ENCODE measurements around the gene RPL39. TPM values are rescaled to one million over a fixed set of nuclear protein-coding genes. Genes with fewer than 3 reads are reported as not detected.
"Not testable (repeated sequence)": the region's sequence is repeated elsewhere in the genome, so short reads cannot be mapped to it uniquely, and the experiment has no call there.

The RPL39 gene
- total RNA-seq, 1 experiment from 2014 or later: 1,551 TPM

DNA sequence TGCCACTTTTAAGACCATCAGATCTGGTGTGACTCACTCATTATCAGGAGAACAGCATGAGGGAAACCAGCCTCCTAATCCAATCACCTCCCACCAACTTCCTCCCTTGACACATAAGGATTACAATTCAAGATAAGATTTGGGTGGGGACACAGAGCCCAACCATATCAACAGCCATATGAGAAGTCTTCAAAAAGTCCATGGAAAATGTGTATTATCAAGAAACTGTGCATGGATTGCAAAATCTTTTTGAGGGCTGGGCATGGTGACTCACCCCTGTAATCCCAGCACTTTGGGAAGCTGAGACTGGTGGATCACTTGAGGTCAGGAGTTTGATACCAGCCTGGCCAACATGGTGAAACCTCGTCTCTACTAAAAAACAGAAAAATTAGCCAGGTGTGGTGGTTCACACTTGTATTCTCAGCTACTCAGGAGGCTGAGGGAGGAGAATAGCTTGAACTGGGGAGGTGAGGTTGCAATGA, 17.8 kb upstream of the RPL39 start (continued):
- TF ChIP-seq, protein P1, sequence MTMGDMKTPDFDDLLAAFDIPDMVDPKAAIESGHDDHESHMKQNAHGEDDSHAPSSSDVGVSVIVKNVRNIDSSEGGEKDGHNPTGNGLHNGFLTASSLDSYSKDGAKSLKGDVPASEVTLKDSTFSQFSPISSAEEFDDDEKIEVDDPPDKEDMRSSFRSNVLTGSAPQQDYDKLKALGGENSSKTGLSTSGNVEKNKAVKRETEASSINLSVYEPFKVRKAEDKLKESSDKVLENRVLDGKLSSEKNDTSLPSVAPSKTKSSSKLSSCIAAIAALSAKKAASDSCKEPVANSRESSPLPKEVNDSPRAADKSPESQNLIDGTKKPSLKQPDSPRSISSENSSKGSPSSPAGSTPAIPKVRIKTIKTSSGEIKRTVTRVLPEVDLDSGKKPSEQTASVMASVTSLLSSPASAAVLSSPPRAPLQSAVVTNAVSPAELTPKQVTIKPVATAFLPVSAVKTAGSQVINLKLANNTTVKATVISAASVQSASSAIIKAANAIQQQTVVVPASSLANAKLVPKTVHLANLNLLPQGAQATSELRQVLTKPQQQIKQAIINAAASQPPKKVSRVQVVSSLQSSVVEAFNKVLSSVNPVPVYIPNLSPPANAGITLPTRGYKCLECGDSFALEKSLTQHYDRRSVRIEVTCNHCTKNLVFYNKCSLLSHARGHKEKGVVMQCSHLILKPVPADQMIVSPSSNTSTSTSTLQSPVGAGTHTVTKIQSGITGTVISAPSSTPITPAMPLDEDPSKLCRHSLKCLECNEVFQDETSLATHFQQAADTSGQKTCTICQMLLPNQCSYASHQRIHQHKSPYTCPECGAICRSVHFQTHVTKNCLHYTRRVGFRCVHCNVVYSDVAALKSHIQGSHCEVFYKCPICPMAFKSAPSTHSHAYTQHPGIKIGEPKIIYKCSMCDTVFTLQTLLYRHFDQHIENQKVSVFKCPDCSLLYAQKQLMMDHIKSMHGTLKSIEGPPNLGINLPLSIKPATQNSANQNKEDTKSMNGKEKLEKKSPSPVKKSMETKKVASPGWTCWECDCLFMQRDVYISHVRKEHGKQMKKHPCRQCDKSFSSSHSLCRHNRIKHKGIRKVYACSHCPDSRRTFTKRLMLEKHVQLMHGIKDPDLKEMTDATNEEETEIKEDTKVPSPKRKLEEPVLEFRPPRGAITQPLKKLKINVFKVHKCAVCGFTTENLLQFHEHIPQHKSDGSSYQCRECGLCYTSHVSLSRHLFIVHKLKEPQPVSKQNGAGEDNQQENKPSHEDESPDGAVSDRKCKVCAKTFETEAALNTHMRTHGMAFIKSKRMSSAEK (CRISPR knock-in tag; IDR thresholded peaks at IDR 0.05; ENCODE audit: borderline replicate concordance): no peak
- TF ChIP-seq RORB (CRISPR knock-in tag; IDR thresholded peaks at IDR 0.05) (no peak), MAX (CRISPR knock-in tag; IDR thresholded peaks at IDR 0.05) (no peak), FOXJ3 (CRISPR knock-in tag; IDR thresholded peaks at IDR 0.05; ENCODE audit: borderline replicate concordance) (no peak), ZBTB43 (CRISPR knock-in tag; IDR thresholded peaks at IDR 0.05) (no peak), E2F1 (CRISPR knock-in tag; IDR thresholded peaks at IDR 0.05) (no peak), NR2C2 (CRISPR knock-in tag; IDR thresholded peaks at IDR 0.05) (no peak)

DNA sequence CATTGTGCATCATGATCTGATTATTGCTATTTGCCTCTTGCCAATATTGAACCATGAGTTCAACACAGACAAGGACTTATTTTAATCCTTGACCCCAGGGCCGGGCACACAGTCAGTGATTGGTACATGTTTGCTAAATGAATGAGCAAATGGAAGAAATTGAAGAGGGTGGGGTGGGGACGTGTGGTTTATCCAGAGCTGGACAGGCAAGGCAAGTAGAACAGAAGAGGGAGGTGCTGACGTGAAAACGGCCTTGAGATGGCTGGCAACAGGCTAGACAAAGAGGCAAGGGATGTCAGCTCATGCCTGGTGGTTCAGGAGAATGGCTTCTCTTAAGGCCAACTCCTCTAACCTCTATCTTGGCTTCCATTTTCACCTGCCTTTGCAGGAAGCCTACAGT, 17.0 kb upstream of the RPL39 start:
- H3K9me3 Mint-ChIP-seq; H3K4me3 Mint-ChIP-seq; DNase-seq (ENCODE audit: low spot score); H3K27me3 Mint-ChIP-seq (ENCODE audit: low read depth); H3K36me3 Mint-ChIP-seq; CTCF ChIA-PET; H3K4me1 Mint-ChIP-seq; ATAC-seq; H3K27ac Mint-ChIP-seq: not testable (repeated sequence)
- POLR2A ChIA-PET: interaction anchor here (1.0 kb wide), 1 partner anchor 45 kb away, joined by 3 read pairs; the partner anchor contains the start of gene UPF3B

GRCh38 chrX:119802546-119802945, 11.1 kb upstream of the RPL39 start:
- Mint-ChIP-seq H3K4me3 (no peak overlapping the region), H3K4me1 (no peaks in the 10 kb centered on the region)
- CTCF ChIA-PET: no interaction called here
- TF ChIP-seq, protein P2, sequence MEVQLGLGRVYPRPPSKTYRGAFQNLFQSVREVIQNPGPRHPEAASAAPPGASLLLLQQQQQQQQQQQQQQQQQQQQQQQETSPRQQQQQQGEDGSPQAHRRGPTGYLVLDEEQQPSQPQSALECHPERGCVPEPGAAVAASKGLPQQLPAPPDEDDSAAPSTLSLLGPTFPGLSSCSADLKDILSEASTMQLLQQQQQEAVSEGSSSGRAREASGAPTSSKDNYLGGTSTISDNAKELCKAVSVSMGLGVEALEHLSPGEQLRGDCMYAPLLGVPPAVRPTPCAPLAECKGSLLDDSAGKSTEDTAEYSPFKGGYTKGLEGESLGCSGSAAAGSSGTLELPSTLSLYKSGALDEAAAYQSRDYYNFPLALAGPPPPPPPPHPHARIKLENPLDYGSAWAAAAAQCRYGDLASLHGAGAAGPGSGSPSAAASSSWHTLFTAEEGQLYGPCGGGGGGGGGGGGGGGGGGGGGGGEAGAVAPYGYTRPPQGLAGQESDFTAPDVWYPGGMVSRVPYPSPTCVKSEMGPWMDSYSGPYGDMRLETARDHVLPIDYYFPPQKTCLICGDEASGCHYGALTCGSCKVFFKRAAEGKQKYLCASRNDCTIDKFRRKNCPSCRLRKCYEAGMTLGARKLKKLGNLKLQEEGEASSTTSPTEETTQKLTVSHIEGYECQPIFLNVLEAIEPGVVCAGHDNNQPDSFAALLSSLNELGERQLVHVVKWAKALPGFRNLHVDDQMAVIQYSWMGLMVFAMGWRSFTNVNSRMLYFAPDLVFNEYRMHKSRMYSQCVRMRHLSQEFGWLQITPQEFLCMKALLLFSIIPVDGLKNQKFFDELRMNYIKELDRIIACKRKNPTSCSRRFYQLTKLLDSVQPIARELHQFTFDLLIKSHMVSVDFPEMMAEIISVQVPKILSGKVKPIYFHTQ (CRISPR knock-in tag; IDR thresholded peaks at IDR 0.05): no peak
- TF ChIP-seq ATF3 (CRISPR knock-in tag; conservative IDR thresholded peaks at IDR 0.05) (no peak), MYBL2 (CRISPR knock-in tag; IDR thresholded peaks at IDR 0.05) (no peak), ERG (CRISPR knock-in tag; IDR thresholded peaks at IDR 0.05) (no peak), ETV6 (CRISPR knock-in tag; IDR thresholded peaks at IDR 0.05) (no peak), ZNF121 (CRISPR knock-in tag; IDR thresholded peaks at IDR 0.05) (no peak), USF2 (CRISPR knock-in tag; IDR thresholded peaks at IDR 0.05) (no peak), TEAD4 (CRISPR knock-in tag; IDR thresholded peaks at IDR 0.05) (no peak)
- TF ChIP-seq, protein P3, sequence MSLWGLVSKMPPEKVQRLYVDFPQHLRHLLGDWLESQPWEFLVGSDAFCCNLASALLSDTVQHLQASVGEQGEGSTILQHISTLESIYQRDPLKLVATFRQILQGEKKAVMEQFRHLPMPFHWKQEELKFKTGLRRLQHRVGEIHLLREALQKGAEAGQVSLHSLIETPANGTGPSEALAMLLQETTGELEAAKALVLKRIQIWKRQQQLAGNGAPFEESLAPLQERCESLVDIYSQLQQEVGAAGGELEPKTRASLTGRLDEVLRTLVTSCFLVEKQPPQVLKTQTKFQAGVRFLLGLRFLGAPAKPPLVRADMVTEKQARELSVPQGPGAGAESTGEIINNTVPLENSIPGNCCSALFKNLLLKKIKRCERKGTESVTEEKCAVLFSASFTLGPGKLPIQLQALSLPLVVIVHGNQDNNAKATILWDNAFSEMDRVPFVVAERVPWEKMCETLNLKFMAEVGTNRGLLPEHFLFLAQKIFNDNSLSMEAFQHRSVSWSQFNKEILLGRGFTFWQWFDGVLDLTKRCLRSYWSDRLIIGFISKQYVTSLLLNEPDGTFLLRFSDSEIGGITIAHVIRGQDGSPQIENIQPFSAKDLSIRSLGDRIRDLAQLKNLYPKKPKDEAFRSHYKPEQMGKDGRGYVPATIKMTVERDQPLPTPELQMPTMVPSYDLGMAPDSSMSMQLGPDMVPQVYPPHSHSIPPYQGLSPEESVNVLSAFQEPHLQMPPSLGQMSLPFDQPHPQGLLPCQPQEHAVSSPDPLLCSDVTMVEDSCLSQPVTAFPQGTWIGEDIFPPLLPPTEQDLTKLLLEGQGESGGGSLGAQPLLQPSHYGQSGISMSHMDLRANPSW (CRISPR knock-in tag; conservative IDR thresholded peaks at IDR 0.05; ENCODE audit: low read depth): no peak
- TF ChIP-seq, protein P4, sequence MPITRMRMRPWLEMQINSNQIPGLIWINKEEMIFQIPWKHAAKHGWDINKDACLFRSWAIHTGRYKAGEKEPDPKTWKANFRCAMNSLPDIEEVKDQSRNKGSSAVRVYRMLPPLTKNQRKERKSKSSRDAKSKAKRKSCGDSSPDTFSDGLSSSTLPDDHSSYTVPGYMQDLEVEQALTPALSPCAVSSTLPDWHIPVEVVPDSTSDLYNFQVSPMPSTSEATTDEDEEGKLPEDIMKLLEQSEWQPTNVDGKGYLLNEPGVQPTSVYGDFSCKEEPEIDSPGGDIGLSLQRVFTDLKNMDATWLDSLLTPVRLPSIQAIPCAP (CRISPR knock-in tag; IDR thresholded peaks at IDR 0.05): no peak

More at GRCh38 chrX:119802546-119802945, 11.1 kb upstream of the RPL39 start:
- ATAC-seq (no peak), DNase-seq (ENCODE audit: low spot score) (no peak)
- no peak overlapping the region for H3K27ac Mint-ChIP-seq
- H3K27me3 Mint-ChIP-seq (ENCODE audit: low read depth): no peaks in the 10 kb centered on the region; the same call in none of the 2 replicates
- H3K9me3 Mint-ChIP-seq: no peaks in the 10 kb centered on the region
- POLR2A ChIA-PET: no interaction called here
- peaks cover 3% of the 10 kb centered on the region for H3K36me3 Mint-ChIP-seq
